ENCODE measurements around the gene SULT2B1.
A peak's percentile ranks its signal among the peaks of the same experiment; 100 is the strongest.

SULT2B1 gene

DNA sequence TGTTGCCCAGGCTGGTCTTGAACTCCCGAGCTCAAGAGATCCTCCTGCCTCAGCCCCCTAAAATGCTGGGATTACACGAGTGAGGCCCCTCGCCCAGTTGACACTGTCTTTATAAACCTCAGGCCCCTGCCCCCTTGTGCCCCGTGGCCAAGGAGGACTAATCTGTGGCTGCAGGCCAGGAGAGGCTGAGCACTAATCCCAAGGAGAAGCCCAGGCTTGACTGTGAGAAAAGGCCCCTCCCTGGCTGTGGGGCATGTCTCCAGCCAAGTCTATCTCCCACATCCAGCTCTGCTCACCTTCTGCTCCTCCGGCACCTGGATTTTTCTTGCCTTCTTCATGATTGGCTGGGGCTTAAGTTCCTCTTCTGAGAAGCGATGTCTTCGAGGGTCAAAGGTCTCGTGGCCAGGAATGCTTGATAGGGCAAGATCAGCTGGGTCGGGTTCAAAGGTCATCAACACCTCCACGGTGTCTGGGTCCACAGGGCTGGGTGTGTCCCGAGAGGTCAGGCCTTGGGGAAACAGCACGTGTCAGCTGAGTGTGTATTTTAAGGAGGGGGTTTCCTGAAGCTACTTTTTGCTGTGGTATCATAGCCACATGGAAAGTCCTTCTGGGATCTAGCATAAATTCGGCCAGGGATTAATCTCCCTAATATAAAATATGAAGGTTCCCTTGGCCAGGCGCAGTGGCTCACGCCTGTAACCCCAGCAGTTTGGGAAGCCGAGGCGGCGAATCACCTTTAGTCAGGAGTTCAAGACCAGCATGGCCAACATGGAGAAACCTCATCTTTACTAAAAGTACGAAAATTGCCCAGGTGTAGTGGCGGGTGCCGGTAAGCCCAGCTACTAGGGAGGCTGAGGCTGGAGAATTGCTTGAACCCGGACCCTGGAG is 81.4 kb downstream of the SULT2B1 start:
- no peak for DNase-seq

GRCh38 chr19:48634036-48634342 is 82.0 kb downstream of the SULT2B1 start:
- no peak for DNase-seq

DNA sequence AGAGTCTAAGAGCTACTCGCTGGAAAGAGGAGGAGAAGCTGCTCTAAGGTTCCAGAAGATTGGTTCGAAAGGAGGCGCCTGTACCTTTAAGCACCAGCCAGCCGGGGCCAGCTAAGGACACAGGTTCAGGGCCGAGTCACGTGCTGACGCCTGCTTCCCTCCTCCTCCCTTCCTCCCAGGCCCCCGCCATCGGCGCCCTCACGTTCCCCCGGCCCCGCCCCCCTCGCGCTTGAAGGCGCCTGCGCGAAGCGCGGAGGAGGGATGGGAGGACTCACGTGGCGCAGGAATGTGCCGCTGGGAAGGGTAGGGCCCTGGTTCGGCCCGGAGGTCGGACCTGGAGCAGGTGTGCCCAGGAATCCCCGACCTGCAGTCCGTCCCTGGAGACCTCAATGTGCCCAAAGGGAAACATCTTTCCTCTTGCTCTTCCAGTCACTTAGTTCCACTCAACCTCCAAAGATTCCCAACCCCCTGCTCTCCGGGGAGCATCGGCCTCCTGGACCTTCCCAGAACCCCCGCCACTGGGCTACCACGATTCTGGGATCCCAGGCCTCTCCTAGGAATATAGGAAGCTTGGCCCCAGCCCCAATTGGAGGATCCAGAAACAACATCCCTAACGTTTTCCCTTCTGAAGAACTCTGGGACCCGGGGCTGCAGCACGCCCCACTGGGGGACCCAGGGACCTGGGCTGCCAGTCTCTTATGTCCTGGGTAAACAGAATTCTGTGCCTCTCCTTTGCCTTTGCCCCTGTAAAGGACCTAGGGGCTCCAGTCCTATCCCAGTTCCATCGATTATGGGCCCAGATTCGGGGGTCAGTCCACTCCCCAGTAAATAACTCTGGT is 82.7 kb downstream of the SULT2B1 start:
- peak in 55 of 56 donors; percentile 61 to 94 (median 86) for DNase-seq

- DNase-seq = peak in 34 of 56 donors; percentile 19 to 78 (median 50)
Measured at GRCh38 chr19:48635263-48635965, 83.4 kb downstream of the SULT2B1 start.

DNA sequence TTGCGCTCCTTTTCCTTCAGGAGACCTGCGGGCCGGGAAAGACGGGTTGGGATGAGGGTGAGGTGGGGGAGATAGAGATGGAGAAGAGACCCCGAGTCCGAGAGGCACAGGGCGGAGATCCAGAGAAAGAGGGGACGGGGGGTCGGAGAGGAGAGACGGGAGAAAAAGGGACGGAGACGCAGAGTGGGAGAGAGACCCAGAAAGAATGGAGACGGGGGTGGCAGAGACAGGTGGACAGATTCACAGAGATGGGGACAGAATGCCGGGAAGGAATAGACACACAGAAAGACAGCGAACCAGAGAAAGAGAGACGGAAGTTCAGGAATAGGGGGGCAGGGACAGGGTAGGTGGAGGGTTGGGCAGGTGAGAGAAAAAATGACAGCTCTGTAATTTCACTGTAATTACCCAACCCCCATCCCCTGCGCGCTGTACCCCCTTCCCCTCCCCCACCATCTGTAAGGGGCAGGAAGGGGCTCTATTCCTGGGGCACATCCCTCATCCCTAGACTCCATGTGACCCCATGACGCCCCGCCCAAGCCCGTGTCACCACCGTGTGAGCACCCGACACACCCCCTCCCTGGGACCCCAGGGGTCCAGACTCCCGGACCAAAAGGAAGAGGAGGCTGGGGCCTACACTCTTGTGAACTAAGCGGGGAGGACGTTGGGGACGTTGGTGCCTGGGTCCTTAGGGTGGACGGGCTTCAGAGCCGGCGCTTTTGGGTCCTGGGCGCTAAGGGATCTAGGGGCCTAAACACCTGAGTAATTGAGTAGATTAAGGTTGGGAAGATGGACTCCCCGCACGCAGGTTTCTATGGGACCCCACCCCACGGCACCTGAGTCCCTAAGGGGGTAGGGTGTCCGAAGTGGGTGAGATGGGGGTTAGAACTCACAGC is 84.2 kb downstream of the SULT2B1 start:
- peak in 24 of 56 donors; percentile 12 to 68 (median 40) for DNase-seq

DNA sequence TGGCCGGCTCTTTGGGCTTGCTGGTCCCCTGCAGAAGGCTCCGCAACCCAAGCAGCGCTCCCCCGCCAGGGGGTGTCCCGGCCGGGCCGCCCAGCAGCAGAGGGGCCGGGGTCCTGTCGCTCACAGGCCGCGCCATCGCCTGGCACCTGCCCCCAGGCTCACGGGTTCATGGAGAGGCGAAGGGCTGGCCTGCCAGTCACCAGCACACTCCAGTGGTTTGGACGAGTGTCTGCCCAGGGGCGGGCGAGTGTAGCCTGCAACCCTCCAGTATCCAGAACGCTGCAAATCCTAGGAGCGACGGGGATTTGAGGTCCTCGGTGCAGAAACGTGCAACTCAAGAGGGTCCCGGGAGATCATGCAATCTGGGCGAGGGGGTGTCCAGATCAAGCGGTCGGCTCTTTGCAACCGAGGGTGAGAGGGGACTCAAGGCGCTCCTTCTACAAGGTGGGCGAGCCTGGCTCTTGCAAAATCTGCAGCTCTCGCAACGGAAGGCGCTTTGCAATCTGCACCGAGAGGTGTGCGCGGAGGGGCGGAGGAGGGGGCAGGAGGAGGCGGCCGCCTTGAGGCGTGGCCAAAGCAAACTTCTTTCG is 85.0 kb downstream of the SULT2B1 start, which contains the start of gene DBP:
TSS of gene DBP (minus strand) at position 521 of the 590 bp plus-strand sequence. CDS start at position 136, 385 bp downstream.
- peak in 13 of 56 donors; percentile 41 to 77 (median 67) for DNase-seq

- peak; percentile 48 to 100 (median 99) for DNase-seq
Measured at GRCh38 chr19:48637449-48637947, 85.5 kb downstream of the SULT2B1 start.

- peak in 55 of 56 donors; percentile 42 to 95 (median 83) for DNase-seq
Measured at GRCh38 chr19:48637948-48638830, 86.2 kb downstream of the SULT2B1 start.

DNA sequence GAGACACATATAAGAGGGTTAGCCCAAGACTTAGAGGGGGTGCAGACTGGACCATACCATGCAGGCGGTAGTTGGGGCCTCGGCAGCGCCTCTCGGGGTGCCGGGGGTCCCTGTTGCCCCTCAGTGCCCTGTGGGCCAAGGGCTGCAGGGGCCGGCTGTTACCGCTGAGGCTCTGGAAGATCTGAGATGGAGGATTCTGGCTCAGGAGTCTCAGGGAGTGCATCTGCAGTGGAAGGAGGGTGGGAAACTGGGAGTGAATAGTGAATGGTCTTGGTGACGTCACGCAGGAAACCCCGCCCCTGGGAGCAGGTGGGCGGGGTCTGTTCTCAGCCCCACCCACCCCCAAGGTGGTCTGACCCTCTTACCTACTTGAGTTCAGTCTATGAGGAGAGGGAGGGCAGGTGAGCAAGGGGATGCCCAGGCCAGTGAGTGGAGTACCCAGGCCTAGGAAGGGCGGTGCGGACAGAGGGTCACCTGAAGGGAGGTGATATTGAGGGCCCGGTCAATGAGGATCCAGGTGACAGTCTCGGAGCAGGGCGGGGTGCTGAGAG is 86.9 kb downstream of the SULT2B1 start:
- peak in 10 of 56 donors; percentile 23 to 61 (median 30) for DNase-seq

GRCh38 chr19:48639483-48640375 is 87.8 kb downstream of the SULT2B1 start:
- no peak for DNase-seq

DNA sequence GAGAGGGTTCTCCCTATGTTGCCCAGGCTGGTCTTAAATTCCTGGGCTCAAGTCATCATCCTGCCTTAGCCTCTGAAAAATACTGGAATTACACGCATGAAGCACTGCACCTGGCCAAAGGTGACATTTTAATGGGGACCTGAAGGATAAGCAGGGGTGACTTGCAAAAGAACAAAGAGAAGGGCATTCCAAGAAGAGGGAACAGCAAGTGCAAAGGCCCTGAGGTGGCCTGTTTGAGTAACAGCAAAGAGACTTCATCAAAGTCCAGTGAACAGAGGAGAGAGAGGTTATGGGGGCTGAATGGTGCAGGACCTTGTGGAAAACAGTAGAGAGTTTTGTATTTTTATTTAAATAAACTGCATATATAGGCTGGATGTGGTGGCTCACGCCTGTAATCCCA is 89.9 kb downstream of the SULT2B1 start:
- DNase-seq = no peak

DNA sequence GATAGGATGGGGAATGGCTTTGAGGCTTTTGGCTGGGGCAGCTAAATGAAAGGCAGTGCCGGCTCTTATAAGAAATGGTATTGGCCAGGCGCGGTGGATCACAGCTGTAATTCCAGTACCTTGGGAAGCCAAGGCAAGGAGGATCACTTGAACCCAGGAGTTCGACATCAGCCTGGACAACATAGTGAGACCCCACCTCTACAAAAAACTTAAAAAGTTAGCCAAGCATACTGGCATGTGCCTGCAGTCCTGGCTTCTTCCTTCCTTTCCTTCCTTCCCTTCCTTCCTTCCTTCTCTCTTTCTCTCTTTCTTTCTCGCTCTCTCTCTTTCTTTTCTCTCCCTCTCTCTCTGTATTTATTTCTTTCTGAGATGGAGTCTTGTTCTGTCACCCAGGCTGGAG is 90.9 kb downstream of the SULT2B1 start:
- no peak for DNase-seq

GRCh38 chr19:48644355-48644754 is 92.4 kb downstream of the SULT2B1 start:
- peak in 2 of 56 donors; percentile 32 to 50 for DNase-seq

GRCh38 chr19:48644839-48645619 is 93.1 kb downstream of the SULT2B1 start:
- peak in 53 of 56 donors; percentile 21 to 87 (median 70) for DNase-seq

- no peak for DNase-seq
Measured at GRCh38 chr19:48645620-48646000, 93.6 kb downstream of the SULT2B1 start.

DNA sequence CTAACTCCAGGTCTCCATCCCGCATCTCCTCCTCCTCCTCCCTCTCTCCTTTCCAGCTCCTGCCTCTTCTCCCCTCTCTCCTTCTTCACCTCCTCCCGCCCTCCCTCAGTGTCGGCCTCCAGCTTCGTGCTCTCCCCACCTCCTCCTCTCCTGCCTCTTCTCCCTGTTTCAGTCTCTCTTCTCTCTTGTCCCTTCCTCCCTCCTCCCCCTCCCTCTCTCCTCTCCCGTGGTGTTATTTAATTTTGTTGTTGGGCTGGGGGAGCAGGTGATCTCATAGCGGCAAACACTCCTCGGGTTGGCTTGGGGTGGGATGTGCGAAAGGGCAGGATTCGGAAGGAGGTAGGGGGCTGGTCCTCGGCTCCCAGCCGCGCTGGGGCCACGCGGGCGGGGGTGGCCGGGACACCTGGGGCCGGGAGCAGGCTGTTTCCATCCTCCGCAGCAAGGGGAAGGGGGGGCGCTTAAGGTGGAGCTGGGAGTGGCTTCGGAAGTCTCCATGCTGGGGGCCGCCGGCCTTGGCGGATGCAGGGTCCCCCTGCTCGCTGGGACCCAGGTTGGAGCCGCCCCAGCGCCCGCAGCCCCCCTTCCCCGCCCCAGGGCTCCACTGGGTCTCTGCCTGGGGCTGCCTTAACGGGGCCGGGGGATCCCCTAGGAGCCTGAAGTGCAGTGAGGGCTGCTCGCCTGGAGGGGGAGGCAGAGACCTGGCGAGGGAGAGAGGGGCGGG is 94.2 kb downstream of the SULT2B1 start, which contains the start of gene CA11:
TSS of gene CA11 (minus strand) at position 187 of the 721 bp plus-strand sequence. CDS start 555 bp downstream, outside the sequence.
- peak; percentile 38 to 96 (median 84) for DNase-seq
